GM12878 (cell line): Measurements from ENCODE around the gene ING5. TPM values are rescaled to one million over a fixed set of nuclear protein-coding genes. Genes with fewer than 3 reads are reported as not detected.

Experiments used
- CBX5 ChIP-seq: sonication (generic); IDR thresholded peaks from 2 replicates; pipeline ENCODE4 v1.6.1; 2016; ENCODE audit warnings: low read depth, moderate library complexity, mild to moderate bottlenecking, inconsistent platforms
- E4F1 ChIP-seq: fragments of 450-650 bp; IDR thresholded peaks from 2 replicates; pipeline ENCODE4 v1.6.1; 2018; ENCODE audit warnings: borderline replicate concordance, mild to moderate bottlenecking; ENCODE audit not compliant: partially characterized antibody
- EED ChIP-seq: sonication (generic); IDR thresholded peaks from 2 replicates; pipeline ENCODE4 v1.6.1; 2016; ENCODE audit warnings: antibody characterized with exemption, low read depth
- EGR1 ChIP-seq, 2 experiments: IDR thresholded peaks; 1 replicate in 1 of 2; 2 replicates in 1 of 2; pipeline ENCODE4 v1.6.1; 2011 to 2012; ENCODE audit warnings: low read depth in 2 of 2, low read length in 2 of 2, borderline replicate concordance in 1 of 2, mild to moderate bottlenecking in 1 of 2, moderate library complexity in 1 of 2
- GATAD2B ChIP-seq: fragments of 450-650 bp; conservative IDR thresholded peaks from 2 replicates; pipeline ENCODE4 v1.6.1; 2017; ENCODE audit warnings: low read depth, mild to moderate bottlenecking, moderate library complexity
- HCFC1 ChIP-seq: fragments of 150-350 bp; IDR thresholded peaks from 2 replicates; pipeline ENCODE4 v1.6.1; 2014; ENCODE audit warnings: low read length
- HDAC6 ChIP-seq: fragments of 200-600 bp; sonication (generic); IDR thresholded peaks from one replicate; pipeline ENCODE4 v1.8.0; 2017; ENCODE audit warnings: antibody characterized with exemption; ENCODE audit not compliant: unreplicated experiment
- KAT2A ChIP-seq: conservative IDR thresholded peaks from 2 replicates; pipeline ENCODE4 v1.6.1; 2011; ENCODE audit warnings: low read depth, low read length; ENCODE audit not compliant: control insufficient read depth
- MTA3 ChIP-seq: IDR thresholded peaks from 2 replicates; pipeline ENCODE4 v1.6.1; 2012; ENCODE audit warnings: low read length, inconsistent platforms, borderline replicate concordance
- NKRF ChIP-seq: fragments of 450-650 bp; conservative IDR thresholded peaks from 2 replicates; pipeline ENCODE4 v1.6.1; 2017; ENCODE audit warnings: mild to moderate bottlenecking, moderate library complexity
- NR2C1 ChIP-seq: fragments of 450-650 bp; IDR thresholded peaks from 2 replicates; pipeline ENCODE4 v1.6.1; 2017; ENCODE audit warnings: antibody characterized with exemption, mild to moderate bottlenecking, moderate library complexity
- PAX5 ChIP-seq: IDR thresholded peaks from 2 replicates; pipeline ENCODE4 v1.6.1; 2011; ENCODE audit warnings: low read depth, low read length, borderline replicate concordance
- PKNOX1 ChIP-seq: fragments of 450-650 bp; IDR thresholded peaks from 2 replicates; pipeline ENCODE4 v1.6.1; 2016; ENCODE audit warnings: mild to moderate bottlenecking
- POU2F2 ChIP-seq: IDR thresholded peaks from 3 replicates; pipeline ENCODE4 v1.6.1; 2011; ENCODE audit warnings: low read depth, mild to moderate bottlenecking, low read length, borderline replicate concordance
- RBBP5 ChIP-seq: fragments of 200-600 bp; sonication (generic); conservative IDR thresholded peaks from 2 replicates; pipeline ENCODE4 v1.6.1; 2016
- SIX5 ChIP-seq: IDR thresholded peaks from 2 replicates; pipeline ENCODE4 v1.6.1; 2011; ENCODE audit warnings: mild to moderate bottlenecking, low read depth, low read length, moderate library complexity; ENCODE audit not compliant: severe bottlenecking
- SMC3 ChIP-seq: IDR thresholded peaks from 2 replicates; pipeline ENCODE4 v1.6.1; 2011; ENCODE audit warnings: low read length, improper control_type of control experiment, borderline replicate concordance
- SREBF1 ChIP-seq: IDR thresholded peaks from 2 replicates; pipeline ENCODE4 v1.6.1; 2012; ENCODE audit warnings: mild to moderate bottlenecking, low read length
- YBX1 ChIP-seq: fragments of 450-650 bp; IDR thresholded peaks from 2 replicates; pipeline ENCODE4 v1.6.1; 2016; ENCODE audit warnings: antibody characterized with exemption
- YY1 ChIP-seq: IDR thresholded peaks from 2 replicates; pipeline ENCODE4 v1.6.1; 2011; ENCODE audit warnings: low read depth, mild to moderate bottlenecking, low read length
- polyA plus RNA-seq, 11 experiments: library from polyadenylated mRNA; depleted of rRNA in 4 of 11; unstranded in 6 of 11; stranded (reverse) in 5 of 11; fragments of >200 nt; fragmentation: Nextera tagmentation in 4 of 11; fragmentation: Illumina TruSeq in 1 of 11; extraction: Ambion mirVana in 4 of 11; extraction: Trizol in 1 of 11; gene quantifications; 1 replicate in 1 of 11; 2 replicates in 10 of 11; pipeline versions ENCODE4 v1.2.1 to v1.2.3, GENCODE V29; 2011 to 2016; ENCODE audit warnings: inconsistent platforms in 2 of 11, missing spikeins in 2 of 11, low read depth in 1 of 11
- total RNA-seq, 4 experiments: library from RNA; depleted of rRNA in 3 of 4; stranded (reverse); fragments of >200 nt in 3 of 4; fragmentation: Illumina TruSeq in 1 of 4; extraction: Trizol in 1 of 4; gene quantifications; 2 replicates each; pipeline versions ENCODE4 v1.2.1 to v1.2.3, GENCODE V29; 2013 to 2021
- TF ChIP-seq, protein P1 (sequence below): IDR thresholded peaks from 2 replicates; pipeline ENCODE4 v1.6.1; 2011; ENCODE audit warnings: borderline replicate concordance, low read depth, mild to moderate bottlenecking, moderate library complexity, low read length; ENCODE audit not compliant: insufficient read depth, poor library complexity, severe bottlenecking
- TF ChIP-seq, protein P2 (sequence below): fragments of 450-650 bp; IDR thresholded peaks from 2 replicates; pipeline ENCODE4 v1.6.1; 2017; ENCODE audit warnings: mild to moderate bottlenecking, low read depth, inconsistent platforms; ENCODE audit not compliant: poor library complexity, severe bottlenecking

Gene ING5
- total and polyA plus RNA-seq, 10 of the 15 experiments (the other 5 are each of a cell fraction or from before 2014, with no cell fraction given): 10.0 to 46.1 (median 27.2) TPM

GRCh38 chr2:241762933-241763369 is 61.1 kb downstream of the ING5 start (continued):
- TF ChIP-seq E4F1: peak; percentile 30
- no peak for TF ChIP-seq RBBP5
- TF ChIP-seq, protein P1, sequence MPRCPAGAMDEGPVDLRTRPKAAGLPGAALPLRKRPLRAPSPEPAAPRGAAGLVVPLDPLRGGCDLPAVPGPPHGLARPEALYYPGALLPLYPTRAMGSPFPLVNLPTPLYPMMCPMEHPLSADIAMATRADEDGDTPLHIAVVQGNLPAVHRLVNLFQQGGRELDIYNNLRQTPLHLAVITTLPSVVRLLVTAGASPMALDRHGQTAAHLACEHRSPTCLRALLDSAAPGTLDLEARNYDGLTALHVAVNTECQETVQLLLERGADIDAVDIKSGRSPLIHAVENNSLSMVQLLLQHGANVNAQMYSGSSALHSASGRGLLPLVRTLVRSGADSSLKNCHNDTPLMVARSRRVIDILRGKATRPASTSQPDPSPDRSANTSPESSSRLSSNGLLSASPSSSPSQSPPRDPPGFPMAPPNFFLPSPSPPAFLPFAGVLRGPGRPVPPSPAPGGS: no peak
- TF ChIP-seq EED: peak; percentile 87
- no peak for TF ChIP-seq MTA3
- TF ChIP-seq HCFC1: no peak
- TF ChIP-seq CBX5: no peak
- TF ChIP-seq YY1: 0 out of 2 replicates have a peak, but pooled peaks have one; percentile 68
- TF ChIP-seq KAT2A: no peak
- TF ChIP-seq YBX1: no peak
- TF ChIP-seq PKNOX1: peak; percentile 75
- no peak for TF ChIP-seq SMC3
- TF ChIP-seq PAX5: no peak
- TF ChIP-seq HDAC6: no peak
- TF ChIP-seq POU2F2: no peak
- no peak for TF ChIP-seq SREBF1
- TF ChIP-seq GATAD2B: peak; percentile 77
- no peak for TF ChIP-seq NKRF
- TF ChIP-seq, protein P2, sequence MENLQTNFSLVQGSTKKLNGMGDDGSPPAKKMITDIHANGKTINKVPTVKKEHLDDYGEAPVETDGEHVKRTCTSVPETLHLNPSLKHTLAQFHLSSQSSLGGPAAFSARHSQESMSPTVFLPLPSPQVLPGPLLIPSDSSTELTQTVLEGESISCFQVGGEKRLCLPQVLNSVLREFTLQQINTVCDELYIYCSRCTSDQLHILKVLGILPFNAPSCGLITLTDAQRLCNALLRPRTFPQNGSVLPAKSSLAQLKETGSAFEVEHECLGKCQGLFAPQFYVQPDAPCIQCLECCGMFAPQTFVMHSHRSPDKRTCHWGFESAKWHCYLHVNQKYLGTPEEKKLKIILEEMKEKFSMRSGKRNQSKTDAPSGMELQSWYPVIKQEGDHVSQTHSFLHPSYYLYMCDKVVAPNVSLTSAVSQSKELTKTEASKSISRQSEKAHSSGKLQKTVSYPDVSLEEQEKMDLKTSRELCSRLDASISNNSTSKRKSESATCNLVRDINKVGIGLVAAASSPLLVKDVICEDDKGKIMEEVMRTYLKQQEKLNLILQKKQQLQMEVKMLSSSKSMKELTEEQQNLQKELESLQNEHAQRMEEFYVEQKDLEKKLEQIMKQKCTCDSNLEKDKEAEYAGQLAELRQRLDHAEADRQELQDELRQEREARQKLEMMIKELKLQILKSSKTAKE: no peak
- no peak for TF ChIP-seq NR2C1
- no peak for TF ChIP-seq EGR1 (IDR thresholded peaks at IDR 0.05; ENCODE audit: borderline replicate concordance in 1 of 2, low read depth in 2 of 2, low read length in 2 of 2)
- TF ChIP-seq SIX5: no peak
